COLO829 (cell line): Measurements from ENCODE around the gene TBKBP1.
"Not testable (repeated sequence)": the region's sequence is repeated elsewhere in the genome, so short reads cannot be mapped to it uniquely, and the experiment has no call there.

ENCODE experiments used
- DNase-seq: peaks from one replicate; pipeline ENCODE4 v3.0.0; 2012; ENCODE audit warnings: low spot score

Gene TBKBP1

GRCh38 chr17:47682138-47682537 is 11.8 kb upstream of the TBKBP1 start:
- no peak for DNase-seq

- not testable (repeated sequence) for DNase-seq
Measured at GRCh38 chr17:47682727-47683126, 11.2 kb upstream of the TBKBP1 start.

GRCh38 chr17:47684025-47684424 is 9.9 kb upstream of the TBKBP1 start:
- DNase-seq = no peak

GRCh38 chr17:47684535-47685193 is 9.3 kb upstream of the TBKBP1 start:
- no peak for DNase-seq

- no peak for DNase-seq
Measured at GRCh38 chr17:47685556-47686275, 8.2 kb upstream of the TBKBP1 start.

GRCh38 chr17:47686276-47686635 is 7.7 kb upstream of the TBKBP1 start:
- no peak for DNase-seq

- DNase-seq = no peak
Measured at GRCh38 chr17:47686664-47687327, 7.2 kb upstream of the TBKBP1 start.

GRCh38 chr17:47687328-47687690 is 6.7 kb upstream of the TBKBP1 start:
- DNase-seq = no peak

- DNase-seq = no peak
Measured at GRCh38 chr17:47687748-47688147, 6.2 kb upstream of the TBKBP1 start.

- DNase-seq = no peak
Measured at GRCh38 chr17:47690121-47690520, 3.8 kb upstream of the TBKBP1 start.

GRCh38 chr17:47692137-47692894 is 1.6 kb upstream of the TBKBP1 start:
- no peak for DNase-seq

- no peak for DNase-seq
Measured at GRCh38 chr17:47692895-47693730, 848 bp upstream of the TBKBP1 start.

- DNase-seq = no peak
Measured at GRCh38 chr17:47694581-47695428, 844 bp downstream of the TBKBP1 start.

- no peak for DNase-seq
Measured at GRCh38 chr17:47695429-47696376, 1.7 kb downstream of the TBKBP1 start.

GRCh38 chr17:47696717-47697642 is 3.0 kb downstream of the TBKBP1 start:
- DNase-seq = no peak

GRCh38 chr17:47697906-47698711 is 4.1 kb downstream of the TBKBP1 start:
- DNase-seq = no peak

GRCh38 chr17:47698749-47699535 is 5.0 kb downstream of the TBKBP1 start:
- DNase-seq = peak; percentile 85
